Stimulated activated naive CD4-positive, alpha-beta T cell (primary cell): ENCODE results near the gene NLGN1.
"Not testable (repeated sequence)": the region's sequence is repeated elsewhere in the genome, so short reads cannot be mapped to it uniquely, and the experiment has no call there.

Source experiments
- DNase-seq, 6 experiments: peaks; one replicate each; lab custom pipeline; 2025; lab: John Stamatoyannopoulos, UW

Gene NLGN1

DNA sequence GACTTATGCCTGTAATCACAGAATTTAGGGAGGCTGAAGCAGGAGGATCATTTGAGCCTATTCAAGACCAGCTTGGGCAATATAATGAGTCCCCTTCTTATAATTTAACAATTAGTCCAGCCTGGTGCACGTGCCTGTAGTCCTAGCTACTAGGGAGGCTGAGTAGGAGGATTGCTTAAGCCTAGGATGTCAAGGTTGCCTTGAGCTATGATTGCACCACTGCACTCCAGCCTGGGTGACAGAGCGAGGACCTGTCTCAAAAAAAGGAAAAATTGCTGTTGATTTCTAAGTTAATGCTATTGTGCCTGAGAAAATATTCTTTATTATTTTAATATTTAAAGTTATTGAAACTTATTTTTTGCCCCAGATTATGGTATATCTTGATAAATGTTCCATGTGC is 159.0 kb downstream of the NLGN1 start:
- no peak for DNase-seq

DNA sequence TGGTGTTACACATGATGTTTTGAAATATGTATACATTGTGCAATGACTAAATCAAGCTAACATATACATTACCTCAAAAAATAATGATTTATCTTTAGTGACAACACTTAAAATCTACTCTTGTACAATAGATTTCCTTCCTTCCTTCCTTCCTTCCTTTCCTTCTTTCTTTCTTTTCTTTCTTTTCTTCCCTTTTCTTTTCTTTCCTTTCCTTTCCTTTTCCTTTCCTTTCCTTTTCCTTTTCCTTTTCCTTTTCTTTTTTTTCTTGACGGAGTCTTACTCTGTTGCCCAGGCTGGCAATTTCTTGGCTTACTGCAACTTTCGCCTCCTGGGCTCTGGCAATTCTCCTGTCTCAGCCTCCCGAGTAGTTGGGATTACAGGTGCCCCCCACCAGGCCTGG is 170.5 kb downstream of the NLGN1 start:
- no peak for DNase-seq

DNA sequence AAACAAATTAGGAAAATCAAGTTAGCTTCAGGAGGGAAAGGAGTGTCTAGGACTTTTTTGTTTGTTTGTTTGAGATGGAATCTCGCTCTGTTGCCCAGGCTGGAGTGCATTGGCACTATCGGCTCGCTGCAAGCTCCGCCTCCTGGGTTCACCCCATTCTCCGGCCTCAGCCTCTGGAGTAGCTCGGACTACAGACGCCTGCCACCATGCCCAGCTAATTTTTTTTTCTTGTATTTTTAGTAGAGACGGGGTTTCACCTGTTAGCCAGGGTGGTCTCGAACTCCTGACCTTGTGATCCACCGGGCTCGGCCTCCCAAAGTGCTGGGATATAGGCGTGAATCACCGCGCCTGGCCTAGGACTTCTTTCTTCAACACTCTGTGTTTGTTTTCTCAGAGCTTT is 171.1 kb downstream of the NLGN1 start:
- DNase-seq, result no peak

DNA sequence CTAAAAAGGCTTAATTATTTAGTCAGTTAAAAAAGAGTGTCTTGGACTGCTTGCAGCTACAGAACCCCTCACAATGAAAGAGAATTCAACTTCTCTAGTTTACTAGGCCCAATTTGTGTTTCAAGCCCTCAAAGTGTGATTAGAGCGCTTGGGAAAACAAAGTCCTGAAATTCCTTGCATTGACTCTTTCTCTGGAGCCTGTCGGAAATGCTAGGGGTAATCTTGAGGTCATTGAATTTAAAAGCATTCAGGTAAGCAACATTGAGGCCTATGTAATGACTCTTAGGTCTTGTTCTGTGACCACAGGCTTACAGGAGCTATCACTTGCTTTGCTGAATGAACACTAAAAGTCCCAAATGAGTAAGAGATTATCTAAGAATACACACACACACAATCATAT is 186.0 kb downstream of the NLGN1 start:
- DNase-seq, result no peak

DNA sequence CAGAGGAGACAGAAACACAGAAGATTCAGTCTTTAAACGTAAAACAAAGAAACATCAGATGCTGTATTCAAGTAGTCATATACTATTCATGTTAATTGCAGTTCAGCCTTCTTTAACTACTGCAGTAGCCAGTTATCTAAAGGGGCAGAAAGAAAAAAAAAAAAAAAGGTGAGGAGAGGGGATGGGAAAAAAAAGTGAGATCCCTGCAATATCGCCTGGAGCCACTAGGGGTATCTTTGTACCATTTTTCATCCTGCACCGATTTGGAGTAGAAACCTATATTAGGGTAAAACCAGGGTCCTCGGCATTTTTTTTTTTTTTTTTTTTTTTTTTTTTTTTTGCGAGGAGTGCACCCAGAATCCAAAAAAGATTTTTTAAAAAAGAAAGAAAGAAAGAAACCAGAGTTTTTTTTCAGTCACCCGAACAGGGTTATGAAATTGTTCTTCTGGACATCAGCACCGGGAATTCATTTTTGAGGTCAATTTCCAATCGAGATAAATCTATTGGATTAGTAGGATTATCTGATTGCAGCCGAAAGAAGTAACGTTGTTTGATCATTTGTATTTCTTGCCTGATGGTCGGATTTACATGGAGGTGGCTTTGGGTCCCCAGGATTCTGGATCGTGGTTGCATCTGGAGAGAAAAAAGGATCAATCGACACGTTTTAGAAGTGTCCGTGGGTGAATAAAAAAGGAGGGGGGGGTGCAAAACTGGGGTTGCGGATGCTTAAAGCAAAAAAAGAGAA is 186.7 kb downstream of the NLGN1 start:
- no peak for DNase-seq

DNA sequence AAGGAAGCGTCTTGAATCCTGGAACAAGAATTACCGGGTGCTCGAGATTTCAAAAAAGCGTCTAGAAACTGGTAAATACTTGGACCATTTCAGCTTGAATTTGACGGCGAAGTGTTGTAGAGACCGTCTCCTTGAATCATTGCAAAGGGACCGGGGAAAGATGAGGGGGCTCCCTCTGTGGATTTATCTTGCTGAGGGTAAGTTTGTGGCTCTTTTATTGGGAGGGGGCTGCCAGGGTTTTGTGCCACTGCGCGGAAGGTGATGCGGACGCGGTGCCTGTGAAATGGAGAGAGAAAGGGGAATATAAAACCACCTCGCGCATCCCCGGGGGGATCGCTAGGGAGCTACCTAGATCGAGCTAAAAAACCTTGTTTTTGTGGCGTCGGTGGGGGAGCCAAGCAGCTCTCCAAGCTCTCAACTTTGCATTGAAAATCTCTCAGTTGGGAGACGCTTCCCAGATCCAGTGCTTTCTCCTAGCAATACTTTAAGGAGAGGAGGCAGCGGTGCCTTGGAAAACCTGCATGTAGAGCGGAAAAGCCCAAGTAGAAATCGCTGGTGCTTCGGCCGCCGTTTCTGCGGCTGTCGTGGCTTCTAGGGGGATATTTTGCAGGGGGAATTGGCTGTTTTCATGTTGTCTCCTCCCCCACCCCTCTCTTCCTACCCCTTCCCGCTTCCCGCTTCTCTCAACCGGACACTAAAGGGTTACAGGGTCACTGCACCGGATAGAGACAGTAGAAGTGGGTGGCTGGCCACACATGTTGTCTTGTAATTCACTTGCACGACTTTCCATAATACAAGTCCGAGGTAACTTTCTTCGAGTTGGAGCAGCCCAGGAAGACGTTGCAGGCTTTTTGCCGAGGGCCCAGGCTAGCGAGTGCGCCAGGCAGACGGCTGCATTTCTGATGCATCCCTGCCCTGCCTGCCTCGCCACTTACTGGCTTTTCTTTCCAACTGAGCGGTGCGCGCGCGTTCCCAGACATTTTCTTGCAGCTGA is 187.6 kb downstream of the NLGN1 start:
- DNase-seq, result no peak

DNA sequence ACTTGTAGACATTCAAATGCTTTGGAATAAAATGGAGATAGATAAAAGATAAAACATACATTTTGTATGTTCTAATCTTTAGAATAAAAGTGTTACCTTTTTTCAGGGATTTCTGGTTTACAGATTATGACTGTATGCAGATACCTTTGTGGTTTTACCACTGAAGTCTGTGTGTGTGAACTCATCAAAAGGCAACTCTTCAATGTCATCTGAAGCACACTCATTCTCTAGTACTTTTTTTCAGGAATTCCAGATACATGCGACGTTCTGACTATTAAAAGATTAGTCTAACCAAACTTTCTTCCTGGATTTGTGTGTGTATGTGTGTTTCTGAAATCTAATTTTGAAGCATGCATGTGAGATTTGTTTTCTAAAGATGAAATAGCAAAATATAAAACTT is 188.6 kb downstream of the NLGN1 start:
- no peak for DNase-seq

DNA sequence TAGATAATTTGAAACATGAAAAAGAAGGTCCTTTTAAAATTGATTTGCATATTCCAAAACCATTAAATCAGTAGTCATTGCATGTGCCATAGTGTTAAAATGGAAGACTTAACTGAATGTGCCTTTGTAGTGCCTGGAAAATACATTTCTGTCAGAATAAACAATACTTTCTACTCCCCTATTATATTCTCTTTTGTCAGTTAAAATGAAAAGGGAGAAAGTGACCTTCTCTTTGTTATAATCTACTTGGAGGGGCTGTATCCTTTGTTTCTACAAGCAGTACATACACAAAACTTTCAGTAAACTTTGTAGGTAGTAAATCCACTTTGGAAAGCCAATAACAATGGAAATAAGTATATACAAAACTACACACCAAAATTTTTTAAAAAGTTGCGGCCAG is 189.5 kb downstream of the NLGN1 start:
- DNase-seq, result no peak

DNA sequence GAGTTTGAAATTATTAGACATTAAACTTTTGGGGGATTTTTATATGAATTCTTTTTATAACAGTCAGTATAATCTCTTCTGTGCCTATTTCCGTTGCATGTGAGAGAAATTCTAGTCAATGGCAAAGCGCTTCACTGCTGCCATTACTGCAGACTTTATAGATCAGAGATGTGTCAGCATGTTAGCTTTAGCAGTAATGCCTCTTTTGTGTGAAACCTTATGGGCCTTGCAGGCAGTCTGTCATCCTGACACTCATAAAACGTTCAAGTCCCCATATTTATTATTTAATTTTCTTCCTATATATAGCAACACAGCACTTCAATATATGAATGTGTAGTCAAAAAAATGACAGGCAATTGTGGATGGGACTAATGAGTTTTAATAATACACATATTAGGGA is 191.0 kb downstream of the NLGN1 start:
- no peak for DNase-seq

DNA sequence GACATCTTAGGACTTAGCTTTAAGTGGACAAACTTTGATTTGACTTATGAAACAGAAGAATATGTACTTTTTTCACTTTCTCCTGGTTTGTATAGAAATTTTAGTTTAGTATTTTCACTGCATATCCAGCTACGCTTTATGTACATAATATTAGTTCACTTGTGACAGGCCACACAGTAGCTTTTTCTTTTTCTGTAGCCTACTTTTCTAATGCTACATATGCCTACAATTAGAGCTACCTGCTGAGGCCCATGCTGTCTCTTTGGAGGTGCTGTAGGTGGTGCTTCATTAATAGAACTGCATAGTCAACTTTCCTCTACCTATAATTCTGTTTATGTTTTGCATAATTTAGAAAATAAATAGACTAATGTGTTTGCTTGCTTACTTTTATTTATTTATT is 191.6 kb downstream of the NLGN1 start:
- DNase-seq, result no peak

DNA sequence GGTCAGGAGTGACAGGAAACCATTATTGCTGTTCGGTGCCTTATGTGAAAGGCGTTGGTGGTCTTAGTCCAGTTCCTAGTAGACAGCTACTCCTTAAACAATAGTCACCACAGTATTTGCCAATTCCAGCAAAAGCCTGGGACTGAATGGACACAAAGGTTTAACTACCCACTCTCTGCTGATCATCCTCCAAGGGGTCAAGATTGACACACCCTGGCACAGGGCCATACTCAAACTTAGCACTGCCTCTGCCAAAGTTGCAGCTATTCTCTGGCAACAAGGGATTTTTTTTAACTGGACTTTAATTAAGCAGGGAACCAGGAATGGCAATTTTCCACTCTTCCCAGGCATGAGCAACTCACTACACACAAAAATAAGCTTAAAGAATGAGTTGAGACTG is 193.9 kb downstream of the NLGN1 start:
- DNase-seq, result no peak

DNA sequence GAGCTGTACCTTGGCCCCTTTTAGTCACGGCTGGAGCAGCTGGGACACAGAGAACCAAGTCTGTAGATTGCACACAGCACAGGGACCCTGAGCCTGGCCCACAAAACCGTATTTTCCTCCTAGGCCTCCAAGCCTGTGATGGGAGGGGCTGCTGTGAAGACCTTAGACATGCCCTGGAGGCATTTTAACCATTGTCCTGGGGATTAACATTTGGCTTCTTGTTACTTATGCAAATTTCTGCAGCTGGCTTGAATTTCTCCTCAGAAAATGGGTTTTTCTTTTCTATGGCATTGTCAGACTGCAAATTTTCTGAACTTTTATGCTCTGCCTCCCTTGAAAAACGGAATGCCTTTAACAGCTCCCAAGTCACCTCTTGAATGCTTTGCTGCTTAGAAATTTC is 197.3 kb downstream of the NLGN1 start:
- not testable (repeated sequence) for DNase-seq

DNA sequence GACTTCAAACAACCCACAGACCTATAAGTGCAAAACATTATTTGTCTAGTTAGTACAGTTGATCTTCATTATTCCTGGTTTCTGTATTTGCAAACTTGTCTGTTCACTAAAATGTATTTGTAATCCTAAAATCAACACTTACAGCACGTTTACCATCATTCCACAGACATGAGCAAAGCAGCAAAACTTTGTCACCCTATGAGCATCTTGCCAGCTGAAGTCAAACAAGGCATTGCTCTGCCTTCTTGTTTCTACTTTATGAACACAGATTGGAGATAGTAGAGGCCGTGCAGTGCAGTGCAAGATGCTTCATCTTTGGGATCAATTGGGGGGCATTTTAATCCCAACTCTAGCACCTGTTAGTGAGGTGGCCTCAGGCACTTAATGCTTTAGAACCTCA is 202.1 kb downstream of the NLGN1 start:
- no peak for DNase-seq

DNA sequence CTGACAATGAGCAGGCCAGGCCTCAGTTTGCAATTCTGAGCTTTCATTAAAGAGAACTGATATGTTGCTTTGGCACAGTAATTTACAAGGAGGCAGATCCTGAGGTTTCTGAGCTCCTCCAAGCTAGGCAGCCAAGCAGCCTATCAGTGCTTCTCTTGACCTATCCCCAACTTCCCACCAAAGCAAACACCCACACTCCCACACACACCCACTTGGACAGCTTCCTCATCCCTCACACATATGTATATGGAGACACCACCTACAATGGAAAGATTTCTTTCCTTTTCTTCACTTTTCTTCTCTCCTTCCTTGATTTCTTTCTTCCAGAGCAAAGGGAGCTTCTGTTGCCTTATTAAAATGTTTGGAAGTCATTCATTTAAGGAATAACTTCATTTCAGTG is 217.0 kb downstream of the NLGN1 start:
- no peak for DNase-seq

DNA sequence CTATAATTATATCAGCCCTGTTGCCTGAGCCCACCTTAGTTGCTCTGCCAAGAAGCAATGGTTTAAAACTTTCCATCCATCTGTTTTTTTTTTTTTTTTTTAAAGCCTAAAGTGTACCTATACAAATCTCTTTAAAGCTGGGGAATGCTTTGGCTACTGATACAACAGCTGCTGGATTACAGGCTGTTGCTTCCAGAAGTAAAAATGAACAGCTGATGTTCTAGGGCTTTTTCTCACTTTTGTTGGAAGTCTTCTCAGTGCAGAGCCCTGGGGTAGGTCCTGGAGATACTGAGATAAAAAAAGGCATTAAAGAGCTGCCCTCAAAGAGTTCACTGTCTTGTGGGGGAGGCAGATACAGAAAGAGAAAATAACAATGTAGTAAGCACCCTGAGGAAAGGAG is 218.1 kb downstream of the NLGN1 start:
- no peak for DNase-seq

DNA sequence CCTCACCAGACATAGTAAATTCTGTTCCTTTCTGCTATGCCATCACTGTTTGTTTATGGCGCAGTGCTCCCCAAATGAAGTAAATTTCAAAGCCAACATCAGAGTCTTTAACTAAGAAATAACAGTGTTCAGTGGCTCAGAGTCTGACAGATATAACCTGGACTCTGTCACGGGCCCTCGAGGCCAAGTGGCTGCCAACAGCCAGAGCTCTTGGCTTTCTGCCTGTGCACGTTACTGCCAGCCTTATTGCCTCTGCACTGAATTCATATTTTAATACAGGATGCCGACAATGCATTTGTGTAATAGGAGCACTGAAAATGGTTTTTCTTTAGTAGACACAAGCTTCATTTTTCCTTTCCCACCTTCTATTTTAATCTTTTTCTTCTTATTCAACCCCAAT is 219.9 kb downstream of the NLGN1 start:
- no peak for DNase-seq

DNA sequence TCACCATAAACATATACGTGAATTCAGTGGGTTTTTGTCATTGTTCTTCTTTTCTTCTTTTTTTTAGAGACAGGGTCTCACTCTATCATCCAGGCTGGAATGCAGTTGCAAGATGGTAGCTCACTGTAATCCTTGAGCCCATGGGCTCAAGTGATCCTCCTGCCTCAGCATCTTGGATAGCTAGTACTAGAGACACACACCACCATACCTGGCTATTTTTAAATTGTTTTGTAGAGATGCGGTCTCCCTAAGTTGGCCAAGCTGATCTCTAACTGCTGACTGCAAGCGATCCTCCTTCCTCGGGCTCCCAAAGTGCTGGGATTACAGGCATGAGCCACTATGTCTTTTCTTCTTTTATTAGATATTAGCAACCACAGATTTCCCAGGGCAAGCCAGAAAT is 220.6 kb downstream of the NLGN1 start:
- DNase-seq, result no peak

DNA sequence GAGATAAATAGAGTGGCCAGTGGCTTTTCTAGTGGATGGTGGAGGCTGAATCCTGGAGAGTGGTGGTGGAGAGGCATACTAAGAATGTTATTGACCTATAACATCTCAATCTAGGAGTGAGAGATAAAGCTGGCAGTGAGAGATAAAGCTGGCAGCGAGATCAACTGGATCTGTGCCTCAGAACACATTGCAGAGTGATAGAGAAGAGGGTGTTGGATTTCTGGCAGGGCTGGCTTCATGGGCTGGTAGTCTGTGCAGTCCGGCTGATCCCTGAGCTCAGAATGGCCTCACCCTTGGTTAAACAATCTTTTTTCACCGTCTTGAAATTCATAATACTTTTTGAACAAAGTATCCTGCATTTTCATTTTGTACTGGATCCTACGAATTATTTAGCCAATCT is 221.2 kb downstream of the NLGN1 start:
- no peak for DNase-seq

DNA sequence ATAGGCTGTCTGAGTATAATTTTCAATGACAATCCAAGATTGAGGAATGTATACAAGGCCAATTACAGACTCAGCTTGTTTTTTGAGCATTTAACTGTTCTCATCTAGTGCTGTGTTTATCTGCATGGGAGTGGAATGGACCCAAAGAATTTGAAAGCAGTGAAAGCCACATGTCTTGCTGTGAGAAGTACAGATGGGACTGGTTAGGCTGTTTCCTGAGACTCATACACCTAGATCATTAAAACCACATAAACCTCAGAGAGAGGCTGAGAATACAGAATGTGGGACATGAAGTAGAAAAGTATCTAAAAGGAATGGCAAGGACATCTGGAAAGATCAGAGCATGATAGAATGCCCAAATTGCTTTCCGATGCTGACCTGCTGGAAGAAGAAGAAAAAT is 224.6 kb downstream of the NLGN1 start:
- DNase-seq, result no peak

DNA sequence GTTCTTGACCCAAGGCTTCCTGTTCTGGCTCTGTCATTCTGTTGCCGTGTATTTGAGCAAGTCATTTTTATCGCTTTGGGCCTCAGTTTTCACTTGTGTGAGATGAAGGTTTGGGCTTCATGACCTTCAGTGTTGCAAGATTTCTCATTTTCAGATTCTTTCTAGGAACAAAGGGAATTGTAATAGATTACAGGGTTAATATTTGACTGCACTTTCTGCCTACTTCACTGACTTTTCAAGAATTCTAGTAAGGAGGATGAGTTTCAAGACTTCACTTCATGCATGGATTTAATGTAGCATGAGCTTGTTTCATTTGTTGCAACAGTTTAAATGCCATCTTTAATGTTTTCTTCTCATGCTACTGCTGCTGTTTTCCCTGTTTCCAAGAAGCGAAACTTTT is 226.5 kb downstream of the NLGN1 start:
- DNase-seq, result no peak

DNA sequence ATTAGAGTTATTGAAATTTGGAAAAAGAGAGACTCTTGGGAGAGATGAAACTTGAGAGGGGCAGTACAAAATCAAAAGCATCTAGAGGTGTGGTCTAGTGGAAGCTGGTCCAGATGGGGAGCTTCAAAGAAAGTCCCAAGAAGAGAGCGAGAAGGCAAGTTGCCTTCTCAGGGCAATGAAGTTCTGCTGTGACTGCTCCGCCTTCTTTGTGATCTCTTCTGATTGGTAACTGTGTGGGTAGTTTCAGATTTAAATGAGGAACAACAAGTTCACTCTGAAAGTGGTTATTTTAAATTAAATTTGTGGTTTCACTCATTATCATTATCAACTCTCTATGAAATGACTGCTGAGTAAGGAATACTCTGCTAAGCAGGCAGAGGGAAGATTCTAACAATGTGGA is 233.3 kb downstream of the NLGN1 start:
- no peak for DNase-seq

DNA sequence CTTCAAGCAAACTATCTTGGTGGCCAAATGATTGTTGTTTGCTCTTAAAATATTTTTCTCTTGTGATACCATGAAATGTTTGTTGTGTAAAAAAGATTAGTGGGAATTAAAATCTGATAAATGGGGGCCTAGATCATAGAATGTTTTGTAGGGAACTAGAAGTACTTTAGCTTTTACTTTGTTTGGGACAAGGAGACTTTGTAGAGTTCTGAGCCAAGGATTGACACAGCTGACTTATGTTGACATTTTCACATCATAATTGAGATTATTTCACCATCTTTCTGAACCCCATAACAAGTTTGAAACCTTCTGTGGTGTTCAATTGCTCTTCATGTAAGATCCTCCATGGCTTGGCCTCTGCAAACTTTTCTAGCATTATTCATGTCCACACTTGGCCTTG is 235.4 kb downstream of the NLGN1 start:
- DNase-seq, result no peak

DNA sequence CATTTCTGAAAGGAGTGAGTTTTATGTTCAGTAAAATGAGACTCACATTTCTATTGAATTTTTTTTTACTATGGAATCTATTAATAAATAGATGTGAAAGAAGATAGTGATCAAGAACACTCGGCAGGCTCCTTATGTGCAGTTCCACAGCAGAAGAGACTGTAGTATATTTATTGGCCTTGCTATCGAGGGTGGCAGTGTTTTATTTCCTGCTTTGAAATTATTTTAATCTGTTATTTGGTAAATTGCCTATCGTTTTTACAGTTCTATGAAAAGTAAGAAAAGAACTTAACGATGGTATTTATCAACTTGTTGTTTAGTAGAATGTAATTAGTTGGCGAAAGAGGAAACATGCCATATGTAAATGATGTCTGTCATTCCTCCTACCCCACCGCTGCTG is 238.3 kb downstream of the NLGN1 start:
- no peak for DNase-seq
